A673 (cell line): ENCODE measurements around the gene ARSB. TPM values are rescaled to one million over a fixed set of nuclear protein-coding genes. Genes with fewer than 3 reads are reported as not detected.

Experiments
- BruUV-seq: library from RNA; stranded (reverse); fragments of 400-500 nt; replicated peaks from 2 replicates; lab custom pipeline; 2021; lab: Mats Ljungman, UMichigan
- CTCF ChIA-PET: fragments of 300-600 bp; sonication (Branson Sonifier 250); formaldehyde crosslinking; loops from one replicate; lab custom pipeline; 2022; ENCODE audit warnings: antibody characterized with exemption; lab: Charles Lee
- POLR2A ChIA-PET: fragments of 300-600 bp; sonication (Branson Sonifier 250); formaldehyde crosslinking; loops from one replicate; lab custom pipeline; 2022; ENCODE audit warnings: antibody characterized with exemption; ENCODE audit not compliant: low non-redundant PET; lab: Charles Lee
- DNase-seq: peaks from one replicate; pipeline ENCODE4 v3.0.0-alpha.2; 2015; ENCODE audit warnings: low spot score
- H3K27ac ChIP-seq: fragments of 200-600 bp; sonication (generic); 2 replicates; pipeline ENCODE4 v1.5.1; 2016; ENCODE audit warnings: mixed run types, low read depth, mild to moderate bottlenecking, mixed read lengths, antibody characterized with exemption, low read length; ENCODE audit not compliant: poor library complexity, severe bottlenecking
- H3K27me3 ChIP-seq: fragments of 200-600 bp; sonication (generic); replicated peaks from 2 replicates; pipeline ENCODE4 v1.6.1; 2017; ENCODE audit warnings: mixed run types, low read depth, mild to moderate bottlenecking, mixed read lengths, antibody characterized with exemption, low read length; ENCODE audit not compliant: insufficient read depth, poor library complexity
- H3K36me3 ChIP-seq: fragments of 200-600 bp; sonication (generic); 2 replicates; pipeline ENCODE4 v1.6.1; 2016; ENCODE audit warnings: mixed run types, mild to moderate bottlenecking, mixed read lengths, antibody characterized with exemption, low read length; ENCODE audit not compliant: insufficient read depth, poor library complexity, severe bottlenecking
- H3K4me1 ChIP-seq: fragments of 200-600 bp; sonication (generic); 2 replicates; pipeline ENCODE4 v1.6.1; 2017; ENCODE audit warnings: mixed run types, mild to moderate bottlenecking, mixed read lengths, antibody characterized with exemption, low read length; ENCODE audit not compliant: insufficient read depth, poor library complexity, severe bottlenecking
- H3K4me3 ChIP-seq: fragments of 200-600 bp; sonication (generic); 2 replicates; pipeline ENCODE4 v1.5.1; 2016; ENCODE audit warnings: low read depth, mixed run types, mild to moderate bottlenecking, mixed read lengths, low read length; ENCODE audit not compliant: poor library complexity, severe bottlenecking
- H3K9me3 ChIP-seq: fragments of 200-600 bp; sonication (generic); 2 replicates; pipeline ENCODE4 v1.6.1; 2016; ENCODE audit warnings: mixed run types, low read depth, mild to moderate bottlenecking, mixed read lengths, antibody characterized with exemption, low read length; ENCODE audit not compliant: poor library complexity, severe bottlenecking
- EZH2 ChIP-seq: fragments of 200-600 bp; sonication (generic); IDR thresholded peaks from 2 replicates; pipeline ENCODE4 v1.6.1; 2017; ENCODE audit warnings: borderline replicate concordance, low read depth, mild to moderate bottlenecking, mixed read lengths, antibody characterized with exemption, low read length; ENCODE audit not compliant: poor library complexity, severe bottlenecking
- intact Hi-C: fragments of 100-400 bp; cut with micrococcal nuclease; formaldehyde crosslinking; loops from one replicate; pipeline ENCODE4 v1.10.0; 2022; ENCODE audit not compliant: unreplicated experiment
- total RNA-seq: library from RNA; stranded (reverse); gene quantifications from 2 replicates; pipeline ENCODE4 v1.2.3, GENCODE V29; 2021
- TF ChIP-seq, protein P1 (sequence below): fragments of 300-800, 200-600 bp; sonication (generic); conservative IDR thresholded peaks from 2 replicates; pipeline ENCODE4 v1.5.1; 2017; ENCODE audit warnings: low read depth, mild to moderate bottlenecking, antibody characterized with exemption, low read length, moderate library complexity, mixed read lengths

ARSB gene
- total RNA-seq, 1 experiment from 2014 or later = 16.8 TPM

DNA sequence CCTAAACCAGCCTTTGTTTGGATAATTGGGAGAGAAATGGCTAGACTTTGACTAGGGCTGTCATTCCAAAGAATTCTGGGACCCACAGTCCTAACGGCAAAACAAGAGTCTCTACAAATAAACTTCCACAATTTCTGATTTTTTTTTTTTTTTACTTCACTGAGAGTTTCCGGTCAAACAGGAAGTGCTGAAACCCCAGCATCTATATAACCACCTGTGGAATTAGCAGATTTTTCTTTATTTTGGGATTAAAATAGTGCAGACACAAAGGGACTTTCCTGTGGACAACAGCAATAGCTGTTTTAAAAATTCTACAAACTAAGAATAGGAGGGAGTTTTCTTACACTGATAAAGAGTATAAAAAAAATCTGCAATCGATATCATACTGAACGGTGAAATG, 157.4 kb downstream of the ARSB start:
- Histone ChIP-seq H3K27me3 (no peaks in the 10 kb centered on the region), H3K27ac (no peak overlapping the region), H3K4me1 (no peaks in the 10 kb centered on the region), H3K36me3 (no peaks in the 10 kb centered on the region), H3K4me3 (no peak overlapping the region), H3K9me3 (no peaks in the 10 kb centered on the region)
- ChIA-PET POLR2A (no interaction called here), CTCF (no interaction called here)
- BruUV-seq = no TSS peak
- intact Hi-C loops = no loop called here
- TF ChIP-seq, protein P1, sequence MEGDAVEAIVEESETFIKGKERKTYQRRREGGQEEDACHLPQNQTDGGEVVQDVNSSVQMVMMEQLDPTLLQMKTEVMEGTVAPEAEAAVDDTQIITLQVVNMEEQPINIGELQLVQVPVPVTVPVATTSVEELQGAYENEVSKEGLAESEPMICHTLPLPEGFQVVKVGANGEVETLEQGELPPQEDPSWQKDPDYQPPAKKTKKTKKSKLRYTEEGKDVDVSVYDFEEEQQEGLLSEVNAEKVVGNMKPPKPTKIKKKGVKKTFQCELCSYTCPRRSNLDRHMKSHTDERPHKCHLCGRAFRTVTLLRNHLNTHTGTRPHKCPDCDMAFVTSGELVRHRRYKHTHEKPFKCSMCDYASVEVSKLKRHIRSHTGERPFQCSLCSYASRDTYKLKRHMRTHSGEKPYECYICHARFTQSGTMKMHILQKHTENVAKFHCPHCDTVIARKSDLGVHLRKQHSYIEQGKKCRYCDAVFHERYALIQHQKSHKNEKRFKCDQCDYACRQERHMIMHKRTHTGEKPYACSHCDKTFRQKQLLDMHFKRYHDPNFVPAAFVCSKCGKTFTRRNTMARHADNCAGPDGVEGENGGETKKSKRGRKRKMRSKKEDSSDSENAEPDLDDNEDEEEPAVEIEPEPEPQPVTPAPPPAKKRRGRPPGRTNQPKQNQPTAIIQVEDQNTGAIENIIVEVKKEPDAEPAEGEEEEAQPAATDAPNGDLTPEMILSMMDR = no peak
- no peak for DNase-seq

DNA sequence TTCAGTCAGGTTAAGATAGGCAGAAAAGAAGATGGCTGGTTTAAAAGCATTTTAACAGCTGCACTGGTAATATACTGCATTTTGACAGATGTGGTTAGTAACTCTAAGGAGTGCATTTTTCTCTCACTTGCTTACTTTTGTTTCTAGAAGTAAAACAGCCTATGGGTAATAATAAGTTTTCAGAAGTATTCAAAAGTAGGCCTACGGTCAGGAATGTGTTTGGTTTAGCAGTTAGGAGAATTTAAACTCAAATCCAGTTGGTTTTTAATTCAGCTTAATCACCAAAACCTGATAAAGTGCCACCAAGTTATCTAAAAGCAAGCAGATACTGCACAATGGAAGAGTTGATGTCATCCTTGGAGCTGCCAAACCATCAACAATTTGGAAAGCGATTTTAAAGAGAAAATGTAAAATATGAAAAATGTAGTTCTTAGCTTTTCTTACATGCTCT, 160.3 kb downstream of the ARSB start:
- Histone ChIP-seq H3K27me3 (no peaks in the 10 kb centered on the region), H3K36me3 (no peaks in the 10 kb centered on the region), H3K9me3 (no peaks in the 10 kb centered on the region), H3K27ac (no peak overlapping the region), H3K4me1 (no peaks in the 10 kb centered on the region), H3K4me3 (no peak overlapping the region)
- CTCF ChIA-PET = no interaction called here
- no TSS peak for BruUV-seq
- intact Hi-C loops = no loop called here
- TF ChIP-seq EZH2 = no peak
- TF ChIP-seq, protein P1 = no peak
- POLR2A ChIA-PET = no interaction called here
- no peak for DNase-seq

DNA sequence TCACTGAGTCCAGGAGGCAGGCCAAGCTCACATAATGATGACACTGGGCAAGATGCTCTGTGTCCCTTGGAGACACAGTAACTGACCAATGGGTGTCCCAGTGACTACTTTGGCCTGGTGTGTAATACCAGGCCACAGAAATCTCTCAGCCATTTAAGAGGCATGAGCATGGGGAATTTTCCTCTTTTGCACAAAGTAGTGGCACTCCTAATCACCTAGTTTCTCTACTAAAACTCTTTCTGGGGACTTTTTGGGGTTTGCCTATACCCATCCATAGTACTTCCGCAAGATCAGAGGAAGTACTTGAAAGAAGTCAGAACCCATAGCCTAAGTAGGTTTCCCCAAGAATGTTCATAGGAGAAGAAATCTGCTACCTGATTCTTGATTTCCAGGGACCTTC, 161.9 kb downstream of the ARSB start:
- H3K27me3 ChIP-seq = no peaks in the 10 kb centered on the region
- H3K4me3 ChIP-seq = no peak overlapping the region
- intact Hi-C loops = no loop called here
- no peak for DNase-seq
- no peaks in the 10 kb centered on the region for H3K4me1 ChIP-seq
- ChIA-PET CTCF (no interaction called here), POLR2A (no interaction called here)
- H3K9me3 ChIP-seq = no peaks in the 10 kb centered on the region
- H3K27ac ChIP-seq = no peak overlapping the region
- no peaks in the 10 kb centered on the region for H3K36me3 ChIP-seq
- no peak for TF ChIP-seq EZH2
- TF ChIP-seq, protein P1 = no peak
- BruUV-seq = no TSS peak
